Measurements from ENCODE around the gene MACROD2.
"Not testable (repeated sequence)": the region's sequence is repeated elsewhere in the genome, so short reads cannot be mapped to it uniquely, and the experiment has no call there.

Gene MACROD2

DNA sequence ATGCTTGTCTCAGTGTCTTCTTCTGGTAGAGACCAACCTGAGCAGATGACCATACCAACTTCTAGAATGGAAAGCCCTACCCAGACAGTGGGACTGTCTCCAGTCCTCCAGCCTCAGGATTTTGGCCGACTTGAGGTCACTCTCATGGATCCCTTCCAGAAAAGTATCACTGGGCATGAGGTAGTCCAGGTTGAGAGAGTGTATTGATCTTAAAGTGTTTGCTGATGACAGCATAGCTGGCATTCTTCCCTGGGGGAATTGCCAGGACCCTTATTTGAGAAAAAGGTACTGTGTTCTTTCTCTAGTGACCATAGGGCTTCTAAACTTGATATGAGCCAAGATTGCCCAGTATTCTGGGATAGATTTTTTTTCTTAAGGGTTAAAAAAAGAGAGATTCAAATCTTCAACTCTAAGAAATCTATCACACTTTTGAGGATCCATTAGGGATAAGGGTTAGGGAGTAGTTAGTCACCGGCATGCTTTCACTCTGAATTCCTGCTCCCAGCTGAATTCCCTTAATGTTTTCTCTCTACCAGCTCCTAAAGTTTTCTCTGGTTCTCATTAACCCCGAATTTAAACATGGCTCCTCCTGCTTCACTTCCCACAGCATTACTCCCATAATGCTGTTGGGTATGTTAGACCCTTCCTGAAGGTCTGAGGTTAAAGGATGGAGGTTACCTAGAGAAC lies 415.7 kb downstream of the MACROD2 start:
- no peak for DNase-seq (ENCODE audit: low read depth)

- DNase-seq (ENCODE audit: low read depth): no peak
These were observed 416.9 kb downstream of the MACROD2 start for GRCh38 chr20:14412065-14412681.

GRCh38 chr20:14413835-14414234 lies 418.5 kb downstream of the MACROD2 start:
- DNase-seq (ENCODE audit: low read depth): no peak

DNA sequence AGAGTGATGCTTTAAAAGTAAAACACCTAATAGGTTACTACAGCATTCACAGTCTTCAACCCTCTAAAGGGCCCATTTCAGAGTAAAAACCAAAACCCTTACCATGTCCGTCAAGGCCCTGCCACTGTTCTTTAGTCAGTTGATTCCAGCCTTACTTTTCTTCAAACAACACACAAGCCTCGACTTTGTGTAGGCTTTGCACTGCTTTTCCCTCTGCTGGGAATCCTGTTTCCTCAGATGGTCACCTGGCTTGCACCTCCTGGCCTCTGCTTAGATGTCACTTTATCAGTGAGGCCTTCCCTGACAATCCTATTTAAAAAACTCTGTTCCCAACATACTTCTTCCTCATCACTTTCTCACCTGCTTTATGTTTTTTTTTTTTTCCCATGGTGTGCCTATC lies 419.2 kb downstream of the MACROD2 start:
- DNase-seq (ENCODE audit: low read depth): no peak

DNA sequence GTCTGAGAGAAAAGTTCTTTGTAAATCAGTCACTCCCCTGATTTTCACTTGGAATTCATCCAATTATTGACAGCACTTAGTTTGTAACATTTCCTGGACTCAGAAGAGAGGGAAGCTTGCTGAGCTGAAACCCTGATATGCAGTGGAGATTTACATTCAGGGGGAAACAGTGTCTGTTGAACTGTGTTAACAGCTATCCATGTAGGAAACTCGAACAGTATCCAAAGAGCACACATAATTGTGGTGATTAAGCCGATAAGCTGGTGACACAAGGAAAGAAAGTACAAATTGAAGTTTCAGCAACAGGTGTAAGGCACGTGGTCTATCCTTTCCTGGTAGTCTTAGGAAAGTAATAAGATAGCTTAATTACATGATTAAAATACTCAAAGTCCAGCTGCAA lies 420.2 kb downstream of the MACROD2 start:
- DNase-seq (ENCODE audit: low read depth): no peak

DNA sequence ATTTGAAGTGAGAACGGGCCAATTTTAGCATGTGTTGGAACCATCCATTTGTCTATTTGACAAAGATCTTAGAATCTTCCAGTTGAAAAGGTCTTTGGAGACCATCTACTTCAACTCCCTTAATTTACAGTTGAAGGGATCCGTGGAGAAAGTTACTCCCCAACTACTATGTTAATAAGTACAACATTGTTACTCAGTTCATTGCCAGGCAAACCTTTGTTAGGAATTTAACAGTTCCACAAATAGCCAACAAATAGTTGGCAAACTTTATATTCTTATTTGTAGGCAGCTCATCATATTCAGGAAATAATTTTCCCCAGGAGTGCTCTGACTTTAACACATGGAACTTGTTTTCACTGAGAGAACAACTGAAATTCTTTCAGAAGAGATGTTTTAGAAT lies 423.1 kb downstream of the MACROD2 start:
- no peak for DNase-seq (ENCODE audit: low read depth)

GRCh38 chr20:14422892-14423291 lies 427.6 kb downstream of the MACROD2 start:
- DNase-seq (ENCODE audit: low read depth): no peak

GRCh38 chr20:14431568-14431967 lies 436.3 kb downstream of the MACROD2 start:
- no peak for DNase-seq (ENCODE audit: low read depth)

DNA sequence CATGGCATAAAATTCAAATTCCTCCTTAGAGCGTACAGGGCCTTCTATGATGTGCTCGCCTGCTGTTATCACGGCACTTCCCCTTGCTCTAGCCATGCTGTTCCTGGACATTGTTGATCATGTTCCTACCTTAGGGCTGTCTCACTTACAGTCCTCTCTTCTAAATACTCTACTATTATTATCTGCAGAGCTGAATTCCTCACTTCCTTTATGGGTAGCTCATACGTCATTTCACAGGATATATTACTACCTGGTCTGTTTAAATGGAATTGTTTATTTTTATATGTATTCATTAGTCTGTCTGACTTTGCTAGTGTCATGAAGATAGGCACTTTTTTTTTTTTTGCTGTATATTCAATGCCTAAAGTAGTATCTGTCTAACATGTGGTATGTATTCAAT lies 436.8 kb downstream of the MACROD2 start:
- no peak for DNase-seq (ENCODE audit: low read depth)

DNA sequence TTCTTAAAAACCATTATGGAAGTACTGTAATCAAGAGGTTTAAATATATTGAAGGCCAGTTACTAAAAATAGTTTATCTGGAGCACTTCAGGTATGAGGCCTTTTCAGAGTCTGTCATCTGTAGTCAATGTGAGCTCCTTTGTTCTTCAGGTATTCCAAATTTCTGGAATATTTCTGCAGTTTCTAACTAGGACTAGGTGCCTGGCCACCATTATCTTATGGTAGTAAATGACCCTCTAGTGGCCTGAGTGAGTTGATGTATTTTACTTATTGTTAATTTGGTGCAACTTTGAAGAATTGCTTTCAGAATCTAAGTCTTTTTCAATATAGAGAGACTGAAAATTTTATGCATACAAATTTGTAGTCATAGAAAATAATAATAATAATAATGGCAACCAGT lies 437.3 kb downstream of the MACROD2 start:
- no peak for DNase-seq (ENCODE audit: low read depth)

- no peak for DNase-seq (ENCODE audit: low read depth)
These were observed 439.2 kb downstream of the MACROD2 start for GRCh38 chr20:14434384-14435136.

GRCh38 chr20:14441201-14441600 lies 445.9 kb downstream of the MACROD2 start:
- DNase-seq (ENCODE audit: low read depth): no peak

- DNase-seq (ENCODE audit: low read depth): no peak
These were observed 448.8 kb downstream of the MACROD2 start for GRCh38 chr20:14444106-14444505.

DNA sequence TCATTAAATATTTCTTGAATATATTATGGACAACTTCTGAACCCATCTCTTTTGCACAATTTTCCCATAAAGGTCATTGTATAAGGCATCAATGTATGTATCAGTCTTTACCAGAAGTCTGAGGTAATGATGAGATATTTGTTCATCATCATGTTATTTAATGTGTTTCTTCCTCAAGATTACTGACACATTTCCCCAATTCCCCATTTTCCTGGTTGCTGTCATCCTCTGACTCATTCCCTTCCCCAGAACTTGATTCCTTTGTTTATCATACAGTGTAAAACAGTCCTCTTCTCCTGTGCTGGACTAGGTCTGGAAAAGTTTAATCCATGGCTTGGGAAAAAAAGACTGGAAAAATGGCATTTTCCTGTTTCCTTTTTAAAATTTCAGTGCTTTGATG lies 450.0 kb downstream of the MACROD2 start:
- DNase-seq (ENCODE audit: low read depth): no peak

DNA sequence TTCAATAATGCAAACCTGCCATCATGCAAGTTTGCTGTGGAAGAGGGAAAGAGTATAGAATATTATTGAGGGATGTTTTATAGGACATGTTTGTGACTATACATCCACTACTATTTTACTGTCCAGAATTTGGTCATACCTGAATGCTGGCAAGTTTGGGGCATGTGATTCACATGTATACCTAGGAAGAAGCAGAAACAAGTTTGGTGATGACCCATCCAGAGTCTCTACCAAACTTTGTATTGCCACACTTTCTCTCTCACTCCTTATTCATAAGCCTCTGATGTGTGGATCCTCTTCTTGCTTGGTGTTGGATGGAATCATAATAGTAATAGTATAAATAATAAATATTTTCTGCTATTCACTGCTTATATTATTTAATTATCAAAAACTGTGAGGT lies 450.6 kb downstream of the MACROD2 start:
- DNase-seq (ENCODE audit: low read depth): no peak

DNA sequence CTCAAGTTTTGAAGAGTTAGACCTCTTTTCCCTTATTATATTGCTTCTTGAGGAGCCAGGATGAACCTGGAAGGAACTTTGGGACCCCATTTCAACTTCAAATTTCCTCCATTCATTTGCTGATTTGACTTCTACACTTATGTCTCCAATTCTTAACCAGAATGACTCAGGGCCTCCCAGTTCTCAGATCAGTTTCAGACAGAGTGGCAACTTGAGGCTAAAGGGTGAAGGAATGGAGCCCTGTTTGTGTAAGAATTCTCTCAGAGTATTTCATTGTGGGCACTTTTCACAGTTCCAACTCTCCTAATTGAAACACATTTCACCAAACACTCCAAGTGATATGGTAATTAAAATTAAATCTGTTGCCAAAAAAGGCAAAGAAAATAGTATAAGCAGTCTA lies 451.1 kb downstream of the MACROD2 start:
- DNase-seq (ENCODE audit: low read depth): no peak

GRCh38 chr20:14449323-14449722 lies 454.0 kb downstream of the MACROD2 start:
- no peak for DNase-seq (ENCODE audit: low read depth)

GRCh38 chr20:14450256-14450655 lies 454.9 kb downstream of the MACROD2 start:
- no peak for DNase-seq (ENCODE audit: low read depth)

GRCh38 chr20:14451458-14451857 lies 456.1 kb downstream of the MACROD2 start:
- no peak for DNase-seq (ENCODE audit: low read depth)

DNA sequence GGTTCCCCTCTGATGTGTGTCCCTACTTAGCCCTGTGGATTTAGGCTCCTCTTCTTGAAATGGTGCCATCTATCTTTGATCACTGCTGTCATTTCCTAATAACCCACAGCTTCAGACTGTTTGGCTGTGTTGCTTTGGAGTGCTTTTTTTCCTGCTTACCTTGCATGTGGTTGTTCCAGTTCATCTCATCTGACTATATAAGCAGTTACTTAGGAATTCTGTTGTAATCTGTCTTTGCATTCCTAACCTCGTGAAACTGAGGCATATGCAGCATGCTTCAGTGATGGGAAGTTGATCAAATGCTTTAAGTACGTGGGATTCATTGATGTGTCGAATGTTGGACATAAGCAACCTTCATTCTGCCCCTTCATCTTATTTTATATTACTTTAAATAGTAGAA lies 457.9 kb downstream of the MACROD2 start:
- no peak for DNase-seq (ENCODE audit: low read depth)

DNA sequence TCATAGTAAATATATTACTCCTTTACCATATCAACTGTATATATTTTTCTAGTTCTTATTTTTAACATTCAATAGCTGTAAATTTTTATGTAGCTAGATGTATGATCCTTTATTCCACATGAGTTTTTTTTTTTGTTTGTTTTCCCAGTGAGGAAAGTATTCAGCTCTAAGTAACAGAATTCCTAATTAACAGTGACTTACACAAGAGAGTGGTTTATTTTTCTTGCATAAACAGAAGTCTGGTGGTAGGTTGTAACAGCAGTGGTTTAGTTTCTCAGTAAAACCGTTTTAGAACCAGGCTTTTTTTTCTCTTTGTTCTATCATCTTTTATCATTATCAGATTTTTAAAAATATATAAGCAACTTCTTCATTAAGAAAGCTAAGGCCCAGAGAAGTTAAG lies 459.0 kb downstream of the MACROD2 start:
- no peak for DNase-seq (ENCODE audit: low read depth)

DNA sequence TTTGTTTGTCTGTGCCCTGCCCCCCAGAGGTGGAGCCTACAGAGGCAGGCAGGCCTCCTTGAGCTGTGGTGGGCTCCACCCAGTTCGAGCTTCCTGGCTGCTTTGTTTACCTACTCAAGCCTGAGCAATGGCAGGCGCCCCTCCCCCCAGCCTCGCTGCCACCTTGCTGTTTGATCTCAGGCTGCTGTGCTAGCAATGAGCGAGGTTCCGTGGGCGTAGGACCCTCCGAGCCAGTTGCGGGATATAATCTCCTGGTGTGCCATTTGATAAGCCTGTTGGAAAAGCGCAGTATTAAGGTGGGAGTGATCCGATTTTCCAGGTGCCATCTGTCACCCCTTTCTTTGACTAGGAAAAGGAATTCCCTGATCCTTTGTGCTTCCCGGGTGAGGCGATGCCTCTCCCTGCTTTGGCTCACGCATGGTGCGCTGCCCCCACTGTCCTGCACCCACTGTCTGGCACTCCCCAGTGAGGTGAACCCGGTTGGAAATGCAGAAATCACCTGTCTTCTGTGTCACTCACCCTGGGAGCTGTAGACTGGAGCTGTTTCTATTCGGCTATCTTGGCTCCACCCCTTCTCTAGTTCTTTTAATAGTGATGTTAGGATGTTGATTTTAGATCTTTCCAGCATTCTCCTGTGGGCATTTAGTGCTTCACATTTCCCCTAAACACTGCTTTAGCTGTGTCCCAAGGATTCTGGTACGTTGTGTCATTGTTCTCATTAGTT lies 471.9 kb downstream of the MACROD2 start:
- not testable (repeated sequence) for DNase-seq (ENCODE audit: low read depth)

All from stimulated activated CD8-positive, alpha-beta memory T cell treated with anti-CD3 and anti-CD28 coated beads, Interleukin-15, amount 100 ng/mL, for 1 hour (primary cell).